IMR-90 (cell line): ENCODE results near the gene DLL1.

Experiments used
- MAZ ChIP-seq: IDR thresholded peaks from 2 replicates; pipeline ENCODE4 v1.6.1; 2012; ENCODE audit warnings: low read depth, mild to moderate bottlenecking, low read length, improper control_type of control experiment, moderate library complexity, borderline replicate concordance
- MXI1 ChIP-seq: IDR thresholded peaks from 2 replicates; pipeline ENCODE4 v1.6.1; 2012; ENCODE audit warnings: low read depth, mild to moderate bottlenecking, low read length, moderate library complexity, borderline replicate concordance
- NFE2L2 ChIP-seq: fragments of 150-350 bp; IDR thresholded peaks from 2 replicates; pipeline ENCODE4 v1.6.1; 2016; ENCODE audit warnings: low read depth, mild to moderate bottlenecking, low read length
- POLR2A ChIP-seq: IDR thresholded peaks from 2 replicates; pipeline ENCODE4 v1.6.1; 2012; ENCODE audit warnings: mild to moderate bottlenecking, low read depth, low read length
- RAD21 ChIP-seq: IDR thresholded peaks from 2 replicates; pipeline ENCODE4 v1.6.1; 2012; ENCODE audit warnings: low read length, improper control_type of control experiment
- RCOR1 ChIP-seq: IDR thresholded peaks from 2 replicates; pipeline ENCODE4 v1.6.1; 2012; ENCODE audit warnings: mild to moderate bottlenecking, low read length, improper control_type of control experiment; ENCODE audit not compliant: insufficient replicate concordance
- USF2 ChIP-seq: fragments of 150-350 bp; IDR thresholded peaks from 2 replicates; pipeline ENCODE4 v1.6.1; 2017; ENCODE audit warnings: mild to moderate bottlenecking, antibody characterized with exemption, low read length, low read depth
- TF ChIP-seq, protein P1 (sequence below): conservative IDR thresholded peaks from 2 replicates; pipeline ENCODE4 v1.5.1; 2012; ENCODE audit warnings: mild to moderate bottlenecking, low read depth, low read length, improper control_type of control experiment

DNA sequence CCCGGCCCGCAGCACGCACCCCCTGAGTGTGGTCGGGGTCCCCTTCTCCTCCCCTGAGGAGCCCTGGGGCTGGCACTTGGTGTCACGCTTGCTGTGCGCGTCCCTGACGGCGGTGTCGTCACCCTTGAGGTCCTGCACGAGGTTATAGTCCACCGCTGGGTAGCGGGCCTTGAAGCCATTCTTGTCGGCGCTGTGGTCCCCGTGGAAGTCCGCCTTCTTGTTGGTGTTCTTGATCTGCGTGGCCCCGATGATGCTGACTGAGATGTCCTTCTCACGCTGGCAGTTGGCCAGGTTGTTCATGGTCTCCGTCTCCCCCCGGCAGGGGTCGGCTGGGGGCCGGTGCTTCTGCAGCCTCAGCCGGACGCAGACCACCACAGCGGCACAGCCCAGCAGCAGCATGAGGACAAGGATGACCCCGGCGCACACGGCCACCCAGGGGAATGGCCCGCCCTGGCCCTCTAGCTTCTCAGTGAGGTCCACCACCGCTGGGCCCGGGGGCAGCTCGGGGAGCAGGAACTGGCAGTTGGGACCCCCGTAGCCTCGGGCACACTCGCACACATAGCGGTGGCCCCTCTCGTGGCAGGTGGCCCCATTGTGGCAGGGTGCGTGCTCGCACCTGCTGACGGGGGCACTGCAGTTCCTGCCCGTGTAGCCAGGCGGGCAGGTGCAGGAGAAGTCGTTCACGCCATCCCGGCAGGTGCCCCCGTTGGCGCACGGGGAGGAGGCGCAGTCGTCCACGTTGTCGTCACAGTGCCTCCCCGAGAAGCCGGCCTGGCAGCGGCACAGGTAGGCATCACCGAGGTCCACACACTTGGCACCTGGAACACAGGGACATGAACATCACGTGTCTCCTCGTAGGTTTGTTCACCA lies 7.4 kb downstream of the DLL1 start:
- TF ChIP-seq MXI1 (no peak), MAZ (no peak), POLR2A (no peak), USF2 (no peak), NFE2L2 (no peak), RAD21 (no peak), RCOR1 (no peak)
- TF ChIP-seq, protein P1, sequence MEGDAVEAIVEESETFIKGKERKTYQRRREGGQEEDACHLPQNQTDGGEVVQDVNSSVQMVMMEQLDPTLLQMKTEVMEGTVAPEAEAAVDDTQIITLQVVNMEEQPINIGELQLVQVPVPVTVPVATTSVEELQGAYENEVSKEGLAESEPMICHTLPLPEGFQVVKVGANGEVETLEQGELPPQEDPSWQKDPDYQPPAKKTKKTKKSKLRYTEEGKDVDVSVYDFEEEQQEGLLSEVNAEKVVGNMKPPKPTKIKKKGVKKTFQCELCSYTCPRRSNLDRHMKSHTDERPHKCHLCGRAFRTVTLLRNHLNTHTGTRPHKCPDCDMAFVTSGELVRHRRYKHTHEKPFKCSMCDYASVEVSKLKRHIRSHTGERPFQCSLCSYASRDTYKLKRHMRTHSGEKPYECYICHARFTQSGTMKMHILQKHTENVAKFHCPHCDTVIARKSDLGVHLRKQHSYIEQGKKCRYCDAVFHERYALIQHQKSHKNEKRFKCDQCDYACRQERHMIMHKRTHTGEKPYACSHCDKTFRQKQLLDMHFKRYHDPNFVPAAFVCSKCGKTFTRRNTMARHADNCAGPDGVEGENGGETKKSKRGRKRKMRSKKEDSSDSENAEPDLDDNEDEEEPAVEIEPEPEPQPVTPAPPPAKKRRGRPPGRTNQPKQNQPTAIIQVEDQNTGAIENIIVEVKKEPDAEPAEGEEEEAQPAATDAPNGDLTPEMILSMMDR, result no peak
